ENCODE measurements around the gene METTL2B. TPM values are rescaled to one million over a fixed set of nuclear protein-coding genes. Genes with fewer than 3 reads are reported as not detected.
"Not testable (repeated sequence)": the region's sequence is repeated elsewhere in the genome, so short reads cannot be mapped to it uniquely, and the experiment has no call there.

METTL2B gene
- total RNA-seq, 1 experiment from 2014 or later = 44.3 TPM

- H2AK5ac ChIP-seq (ENCODE audit: insufficient read length, low read length) = no peak overlapping the region
- no peak overlapping the region for H2BK5ac ChIP-seq (ENCODE audit: insufficient read length, low read length)
- no peak overlapping the region for H3K27ac ChIP-seq (ENCODE audit: insufficient read length, low read depth, low read length)
- no peaks in the 10 kb centered on the region for H3K4me1 ChIP-seq (ENCODE audit: insufficient read depth, low read length)
- H3K9ac ChIP-seq (ENCODE audit: extremely low read depth, insufficient read length, low read length) = no peak overlapping the region
- no peak overlapping the region for H2BK120ac ChIP-seq (ENCODE audit: low read depth, low read length, poor library complexity, severe bottlenecking)
- no peak overlapping the region for H2BK20ac ChIP-seq (ENCODE audit: low read depth, low read length, poor library complexity, severe bottlenecking)
- no peak for TF ChIP-seq CTCF (conservative IDR thresholded peaks at IDR 0.05)
- DNase-seq = no peak
- H2AFZ ChIP-seq (ENCODE audit: low read length) = no peak overlapping the region
- no peak overlapping the region for H3K4me2 ChIP-seq (ENCODE audit: insufficient read depth, insufficient read length, low read length)
- WGBS (ENCODE audit: extremely low coverage, insufficient read length, low lambda C conversion rate) = no CpG with 5 or more reads among the region's 1 CpG
- H3K79me1 ChIP-seq (ENCODE audit: insufficient read depth, low read depth, low read length, poor library complexity, severe bottlenecking) = no peaks in the 10 kb centered on the region
- no peak overlapping the region for H3K14ac ChIP-seq (ENCODE audit: insufficient read depth, low read length)
- H3K56ac ChIP-seq (ENCODE audit: insufficient read length, low read depth, low read length) = no peak overlapping the region
- H3K27ac Mint-ChIP-seq = no peak overlapping the region
- H4K8ac ChIP-seq (replicated peaks; ENCODE audit: insufficient read length, low read depth, low read length) = no peak overlapping the region
- no peak overlapping the region for H4K5ac ChIP-seq (ENCODE audit: insufficient read length, low read depth, low read length)
- no peak overlapping the region for H3K18ac ChIP-seq (ENCODE audit: insufficient read length, low read depth, low read length)
- H4K20me1 ChIP-seq (ENCODE audit: control insufficient read depth, insufficient read depth, insufficient read length) = no peaks in the 10 kb centered on the region
- no peak overlapping the region for H3T11ph ChIP-seq (ENCODE audit: low read length)
- H2BK12ac ChIP-seq (ENCODE audit: insufficient read length, low read depth, low read length) = no peak overlapping the region
- H3K9me3 ChIP-seq (ENCODE audit: control insufficient read depth, low read depth, low read length) = no peaks in the 10 kb centered on the region
- H3K23ac ChIP-seq (ENCODE audit: insufficient read length, low read depth, low read length) = no peak overlapping the region
- no peaks in the 10 kb centered on the region; the same call in 1 of the 2 replicates for H3K79me2 ChIP-seq (ENCODE audit: insufficient read depth, low read length)
- H3K9me3 Mint-ChIP-seq = no peaks in the 10 kb centered on the region
- no peak overlapping the region for H2BK15ac ChIP-seq (ENCODE audit: low read depth, low read length)
- no peak overlapping the region for H4K91ac ChIP-seq (ENCODE audit: insufficient read length, low read depth, low read length)
- no peaks in the 10 kb centered on the region for H3K27me3 Mint-ChIP-seq (ENCODE audit: low read depth)
- H3K27me3 ChIP-seq (ENCODE audit: insufficient read depth, low read length) = no peaks in the 10 kb centered on the region
- peaks cover 6 to 28% (median 14%) of the 10 kb centered on the region in 3 experiments; a peak in 6 of 7 replicates for H3K36me3 Mint-ChIP-seq (ENCODE audit: insufficient read depth in 1 of 3, low read depth in 3 of 3)
- H3K4me1 Mint-ChIP-seq = no peaks in the 10 kb centered on the region
- no peaks in the 10 kb centered on the region for H3K23me2 ChIP-seq (ENCODE audit: insufficient read length, low read depth, low read length, poor library complexity, severe bottlenecking)
- H3K4ac ChIP-seq (ENCODE audit: low read depth, low read length) = no peak overlapping the region
- no peak overlapping the region for H3K4me3 Mint-ChIP-seq
Measured at GRCh38 chr7:128550920-128551319, 74.4 kb downstream of the METTL2B start.

DNA sequence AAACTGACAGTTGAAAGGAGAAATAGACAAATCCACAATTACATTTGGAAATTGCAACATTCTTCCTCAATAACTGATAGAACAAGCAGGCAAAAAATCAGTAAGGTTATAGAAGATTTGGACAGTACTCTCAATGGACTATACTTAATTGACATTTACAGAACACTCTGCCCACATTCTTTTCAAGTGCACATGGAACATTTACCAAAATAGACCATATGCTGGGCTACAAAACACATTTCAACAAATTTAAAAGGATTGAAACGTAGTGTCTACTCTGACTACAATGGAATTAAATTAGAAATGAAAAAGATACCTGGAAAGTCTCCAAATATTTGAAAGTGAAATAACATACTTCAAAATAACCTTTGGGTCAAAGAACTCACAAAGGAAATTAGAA, 77.8 kb downstream of the METTL2B start:
- H3K9me3 ChIP-seq (ENCODE audit: control insufficient read depth, low read depth, low read length); H3K36me3 Mint-ChIP-seq (ENCODE audit: insufficient read depth in 1 of 3, low read depth in 3 of 3); H3K4me1 ChIP-seq (ENCODE audit: insufficient read depth, low read length); H3K56ac ChIP-seq (ENCODE audit: insufficient read length, low read depth, low read length); H3K4me2 ChIP-seq (ENCODE audit: insufficient read depth, insufficient read length, low read length); H2BK12ac ChIP-seq (ENCODE audit: insufficient read length, low read depth, low read length); H3K4me3 Mint-ChIP-seq; H3K9ac ChIP-seq (ENCODE audit: extremely low read depth, insufficient read length, low read length); H2BK20ac ChIP-seq (ENCODE audit: low read depth, low read length, poor library complexity, severe bottlenecking); H2BK5ac ChIP-seq (ENCODE audit: insufficient read length, low read length); H3K27me3 ChIP-seq (ENCODE audit: insufficient read depth, low read length); H3K23me2 ChIP-seq (ENCODE audit: insufficient read length, low read depth, low read length, poor library complexity, severe bottlenecking); H2BK120ac ChIP-seq (ENCODE audit: low read depth, low read length, poor library complexity, severe bottlenecking); H3K23ac ChIP-seq (ENCODE audit: insufficient read length, low read depth, low read length); H3K27ac Mint-ChIP-seq; H3K18ac ChIP-seq (ENCODE audit: insufficient read length, low read depth, low read length); H3T11ph ChIP-seq (ENCODE audit: low read length); H3K9me3 Mint-ChIP-seq; H3K79me1 ChIP-seq (ENCODE audit: insufficient read depth, low read depth, low read length, poor library complexity, severe bottlenecking); H3K14ac ChIP-seq (ENCODE audit: insufficient read depth, low read length); H4K91ac ChIP-seq (ENCODE audit: insufficient read length, low read depth, low read length); H3K4me1 Mint-ChIP-seq; H3K27me3 Mint-ChIP-seq (ENCODE audit: low read depth); H4K5ac ChIP-seq (ENCODE audit: insufficient read length, low read depth, low read length); H3K27ac ChIP-seq (ENCODE audit: insufficient read length, low read depth, low read length); H2AK5ac ChIP-seq (ENCODE audit: insufficient read length, low read length); H3K79me2 ChIP-seq (ENCODE audit: insufficient read depth, low read length); H2AFZ ChIP-seq (ENCODE audit: low read length); H3K4ac ChIP-seq (ENCODE audit: low read depth, low read length); DNase-seq; H4K8ac ChIP-seq (replicated peaks; ENCODE audit: insufficient read length, low read depth, low read length); H4K20me1 ChIP-seq (ENCODE audit: control insufficient read depth, insufficient read depth, insufficient read length); H2BK15ac ChIP-seq (ENCODE audit: low read depth, low read length): not testable (repeated sequence)
- WGBS (ENCODE audit: extremely low coverage, insufficient read length, low lambda C conversion rate) = no CpG with 5 or more reads among the region's 1 CpG

All from H9 (cell line).